IPS-18c (cell line): Measurements from ENCODE around the gene PUM2.

Source experiments
- H3K4me3 ChIP-seq: 2 replicates; pipeline ENCODE4 v1.7.0; 2013; ENCODE audit warnings: low read depth, mild to moderate bottlenecking, low read length, moderate library complexity; ENCODE audit not compliant: insufficient read depth
- H3K9me3 ChIP-seq: one replicate; pipeline ENCODE4 v1.6.1; 2013; ENCODE audit warnings: mild to moderate bottlenecking, low read length, moderate library complexity; ENCODE audit not compliant: control insufficient read depth, insufficient read depth

The PUM2 gene

GRCh38 chr2:20231598-20232026 is 119.0 kb downstream of the PUM2 start:
- Histone ChIP-seq H3K4me3 (no peak overlapping the region), H3K9me3 (no peaks in the 10 kb centered on the region)

- H3K9me3 ChIP-seq = no peaks in the 10 kb centered on the region
- H3K4me3 ChIP-seq = no peak overlapping the region
Observed at GRCh38 chr2:20231159-20231558, 119.5 kb downstream of the PUM2 start.

- H3K4me3 ChIP-seq = no peak overlapping the region
Observed at GRCh38 chr2:20230114-20230425, 120.6 kb downstream of the PUM2 start.

DNA sequence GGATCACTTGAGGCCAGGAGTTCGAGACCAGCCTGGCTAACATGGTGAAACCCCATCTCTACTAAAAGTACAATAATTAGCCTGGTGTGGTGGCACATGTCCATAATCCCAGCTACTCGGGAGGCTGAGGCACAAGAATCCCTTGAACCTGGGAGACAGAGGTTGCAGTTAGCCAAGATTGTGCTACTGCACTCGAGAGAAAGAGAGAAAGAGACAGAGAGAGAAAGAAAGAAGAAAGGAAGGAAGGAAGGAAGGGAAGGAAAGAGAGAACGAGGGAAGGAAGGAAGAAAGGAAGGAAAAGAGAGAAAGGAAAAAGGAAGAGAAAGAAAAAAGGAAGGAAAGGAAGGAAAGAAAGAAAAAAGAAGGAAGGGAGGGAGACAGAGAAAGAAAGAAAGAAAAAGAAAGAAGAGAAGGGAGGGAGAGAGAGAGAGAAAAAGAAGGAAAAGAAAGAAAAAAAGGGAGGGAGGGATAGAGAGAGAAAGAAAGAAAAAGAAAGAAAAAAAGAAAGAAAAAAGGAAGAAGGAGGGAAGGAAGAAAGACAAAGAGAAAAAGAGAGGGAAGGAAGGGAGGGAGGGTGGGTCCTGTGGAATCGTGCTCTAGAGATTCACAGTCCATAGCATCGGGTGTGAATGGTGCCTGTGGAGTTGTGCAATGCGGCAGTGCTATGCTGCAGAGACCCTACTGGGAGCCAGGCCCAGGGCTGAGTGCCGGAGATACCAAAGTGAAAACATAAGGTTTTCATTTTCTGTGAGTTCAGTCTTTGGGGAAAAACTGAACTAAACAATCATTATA is 121.1 kb downstream of the PUM2 start:
- H3K4me3 ChIP-seq = no peak overlapping the region

More at GRCh38 chr2:20230114-20230425, 120.6 kb downstream of the PUM2 start:
- H3K9me3 ChIP-seq = no peaks in the 10 kb centered on the region

GRCh38 chr2:20227894-20228505 is 122.6 kb downstream of the PUM2 start:
- H3K4me3 ChIP-seq = no peak overlapping the region
- H3K9me3 ChIP-seq = no peaks in the 10 kb centered on the region

More for the DNA sequence above, 121.1 kb downstream of the PUM2 start:
- no peaks in the 10 kb centered on the region for H3K9me3 ChIP-seq

GRCh38 chr2:20226152-20226545 is 124.5 kb downstream of the PUM2 start:
- H3K4me3 ChIP-seq = peak overlapping the region; percentile 53; the same call in 1 of the 2 replicates
- no peaks in the 10 kb centered on the region for H3K9me3 ChIP-seq

- Histone ChIP-seq H3K9me3 (no peaks in the 10 kb centered on the region), H3K4me3 (peak overlapping the region; percentile 53)
Observed at GRCh38 chr2:20225294-20226151, 125.1 kb downstream of the PUM2 start.

DNA sequence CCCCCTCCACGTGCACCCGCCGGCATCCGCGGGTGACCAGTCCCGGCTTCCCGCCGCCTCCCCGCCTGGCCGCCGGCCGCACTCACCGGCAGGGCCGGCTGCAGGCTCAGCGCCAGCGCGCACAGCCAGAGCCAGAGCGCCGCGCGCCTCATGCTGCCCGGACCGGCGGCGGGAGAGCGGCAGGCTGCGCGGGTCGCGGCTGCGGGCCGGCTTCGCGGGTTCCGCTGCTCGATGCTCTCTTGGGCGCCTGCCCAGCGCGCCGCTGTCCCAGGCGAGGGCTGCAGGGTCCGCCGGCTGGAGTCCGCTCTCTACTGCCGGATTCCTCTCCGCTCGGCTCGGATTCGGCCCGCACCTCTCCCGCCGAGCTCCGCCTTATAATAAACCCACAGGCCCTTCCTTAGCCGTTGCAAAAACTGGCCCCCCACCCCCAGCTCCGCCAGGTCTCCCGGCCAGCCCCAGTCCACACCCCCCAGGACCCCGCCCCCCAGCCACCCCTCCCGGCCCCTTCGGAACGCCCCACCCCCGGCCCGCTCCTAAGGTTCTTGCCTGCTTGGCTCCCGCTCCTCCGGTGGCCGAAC is 125.8 kb downstream of the PUM2 start, which contains the start of gene SDC1:
Gene SDC1, minus strand, starts transcription at position 415 of the 578 bp plus-strand sequence. Its CDS starts 263 bp downstream, at position 152.
- Histone ChIP-seq H3K4me3 (peak within 1 kb of the TSS; percentile 79), H3K9me3 (no peaks in the 10 kb centered on the region)

DNA sequence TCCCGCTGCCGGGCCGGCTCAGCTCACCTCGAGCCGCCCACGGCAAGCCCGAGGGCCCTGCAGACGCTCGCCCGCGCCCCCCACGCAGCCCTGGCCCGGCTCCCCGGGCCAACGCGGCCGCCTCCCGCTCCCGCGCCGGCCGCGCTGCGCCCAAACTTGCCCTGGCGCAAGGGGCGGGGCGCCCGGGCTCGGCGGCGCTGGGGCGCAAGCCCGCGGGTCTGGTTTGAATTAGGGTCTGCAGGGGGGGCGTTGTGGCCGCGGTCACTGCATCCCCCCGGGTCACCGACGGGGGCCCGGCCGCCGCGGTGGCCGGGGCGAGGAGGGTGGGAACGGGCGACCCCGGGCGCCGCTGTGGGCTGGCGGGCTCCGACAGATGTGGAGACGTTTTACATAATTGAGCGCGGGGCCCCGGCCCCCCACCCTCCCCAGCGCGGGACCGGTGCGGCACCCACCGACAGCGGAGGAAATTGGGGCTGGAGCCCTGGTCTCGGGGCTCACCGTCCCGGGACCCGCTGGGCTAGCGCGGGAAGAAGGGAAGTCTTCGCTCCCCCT is 126.4 kb downstream of the PUM2 start:
- H3K4me3 ChIP-seq = peak overlapping the region; percentile 79
- no peaks in the 10 kb centered on the region for H3K9me3 ChIP-seq

DNA sequence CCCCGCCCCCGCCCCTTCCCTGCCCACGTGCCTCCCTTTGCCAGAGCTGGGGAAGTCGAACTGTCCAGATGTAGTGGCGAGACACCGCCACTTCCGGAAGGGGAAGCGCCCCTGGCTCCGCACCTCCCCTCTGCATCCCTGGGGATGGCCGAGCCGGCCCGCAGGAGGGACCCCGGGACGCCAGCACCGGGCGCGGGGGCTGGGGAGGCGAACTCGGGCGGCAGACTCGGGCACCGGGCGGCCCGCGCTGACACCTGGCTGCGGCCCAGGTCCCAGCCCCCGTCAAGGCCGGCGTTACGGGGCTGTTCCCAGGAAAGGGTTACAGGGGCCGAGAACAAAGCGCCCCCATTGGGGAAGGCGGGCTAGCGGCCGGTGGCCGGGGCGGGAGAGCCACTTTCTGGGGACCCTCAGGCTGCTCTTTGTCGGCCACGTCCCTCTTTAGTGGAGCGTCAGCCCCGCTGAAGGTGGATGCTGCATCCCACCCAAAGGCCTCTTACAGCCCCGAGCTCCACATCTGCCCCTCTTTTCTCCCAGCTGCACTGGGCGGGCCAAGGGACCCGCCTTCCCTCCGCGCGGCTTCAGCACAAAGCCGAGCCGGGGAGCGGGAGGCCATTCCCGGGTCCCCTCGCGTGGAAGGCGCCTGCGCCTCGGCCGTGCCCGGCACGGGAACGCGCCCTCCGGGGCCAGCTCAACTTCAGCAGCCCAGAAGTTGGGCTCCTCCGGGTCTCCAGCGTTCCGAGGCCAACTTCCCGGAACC is 127.1 kb downstream of the PUM2 start:
- H3K4me3 ChIP-seq = peak overlapping the region; percentile 79
- no peaks in the 10 kb centered on the region for H3K9me3 ChIP-seq

DNA sequence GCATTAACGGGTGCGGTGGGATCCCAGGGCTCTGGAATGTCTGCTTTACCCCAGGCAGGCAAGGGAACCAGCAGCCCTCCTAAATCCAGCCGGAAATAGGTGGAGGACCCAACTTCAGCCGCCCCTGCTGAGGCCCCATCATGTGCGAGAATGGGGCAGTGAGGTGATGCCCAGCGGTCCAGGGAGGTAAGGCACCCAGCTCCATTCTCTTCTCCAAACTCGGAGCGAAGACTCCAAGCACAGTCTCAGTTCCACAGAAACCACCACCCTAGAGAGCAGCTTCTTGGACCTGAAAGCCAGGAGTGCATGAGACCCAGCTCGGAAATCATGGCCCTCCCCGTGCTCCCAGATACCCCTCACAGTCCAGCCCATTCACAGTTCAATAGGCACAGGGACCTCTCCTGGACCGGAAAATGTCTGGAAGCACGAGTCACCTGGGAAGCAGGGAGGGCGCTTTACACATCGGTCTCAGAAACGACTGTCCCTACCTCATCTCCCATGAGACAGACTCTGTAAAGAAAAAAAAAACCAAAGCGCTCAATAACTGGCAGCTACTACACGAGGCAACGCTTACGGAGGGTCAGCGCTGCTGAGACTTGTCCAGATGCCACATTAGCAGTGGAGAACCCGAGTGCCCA is 127.8 kb downstream of the PUM2 start:
- Histone ChIP-seq H3K9me3 (no peaks in the 10 kb centered on the region), H3K4me3 (peak overlapping the region; percentile 79; the same call in 1 of the 2 replicates)

- Histone ChIP-seq H3K9me3 (no peaks in the 10 kb centered on the region), H3K4me3 (no peak overlapping the region)
Observed at GRCh38 chr2:20222014-20222768, 128.5 kb downstream of the PUM2 start.

GRCh38 chr2:20221555-20221973 is 129.1 kb downstream of the PUM2 start:
- Histone ChIP-seq H3K9me3 (no peaks in the 10 kb centered on the region), H3K4me3 (no peak overlapping the region)

GRCh38 chr2:20220806-20221554 is 129.7 kb downstream of the PUM2 start:
- no peaks in the 10 kb centered on the region for H3K9me3 ChIP-seq
- no peak overlapping the region for H3K4me3 ChIP-seq
